GM12801 (cell line): ENCODE measurements around the gene GSX1.

ENCODE experiments used
- CTCF ChIP-seq: IDR thresholded peaks from one replicate; pipeline ENCODE4 v1.5.1; 2011; ENCODE audit warnings: control low read depth; ENCODE audit not compliant: insufficient read length; ENCODE audit errors: extremely low read depth

GSX1 gene

DNA sequence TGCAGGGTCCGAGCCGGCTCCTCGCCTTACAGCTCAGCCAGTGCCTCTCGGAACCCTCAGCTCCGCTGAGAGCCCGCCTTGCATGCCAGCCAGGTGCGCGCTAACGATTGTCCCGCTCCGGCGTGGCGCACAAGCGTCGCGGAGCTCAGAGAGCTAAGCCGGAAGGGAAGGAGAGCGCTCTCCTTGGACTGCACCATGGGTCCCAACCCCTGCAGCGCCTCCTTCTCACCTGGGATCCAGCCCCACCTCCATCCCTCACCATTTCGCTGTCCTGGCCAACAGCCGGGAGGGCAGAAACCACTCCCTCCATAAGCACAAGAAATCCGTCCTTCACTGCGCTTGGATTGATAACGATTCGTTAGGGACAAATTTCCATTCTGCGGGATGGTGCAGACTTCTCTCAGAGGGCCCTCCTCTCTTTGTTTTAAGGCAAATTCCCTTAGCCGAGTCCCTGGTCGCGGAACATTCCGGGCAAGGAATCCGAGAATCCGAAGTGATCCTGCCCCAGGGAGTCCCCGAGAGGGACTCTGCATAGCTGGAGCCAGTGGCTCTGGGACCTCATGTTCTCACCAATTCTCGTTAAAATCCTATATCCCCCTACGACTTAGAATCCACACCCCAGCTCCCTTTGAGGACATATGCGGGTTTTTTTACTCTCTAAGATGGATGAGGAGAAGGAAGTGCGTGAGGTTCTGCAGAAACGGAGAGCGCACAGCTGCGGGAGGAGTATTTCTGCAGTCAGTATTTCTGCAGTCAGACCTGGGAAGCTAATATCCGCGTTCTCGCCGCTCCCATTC, 2.8 kb downstream of the GSX1 start:
- TF ChIP-seq CTCF, result no peak

- TF ChIP-seq CTCF, result no peak
These were observed 3.4 kb downstream of the GSX1 start for GRCh38 chr13:27795718-27796019.

GRCh38 chr13:27796544-27797227, 4.4 kb downstream of the GSX1 start:
- no peak for TF ChIP-seq CTCF

DNA sequence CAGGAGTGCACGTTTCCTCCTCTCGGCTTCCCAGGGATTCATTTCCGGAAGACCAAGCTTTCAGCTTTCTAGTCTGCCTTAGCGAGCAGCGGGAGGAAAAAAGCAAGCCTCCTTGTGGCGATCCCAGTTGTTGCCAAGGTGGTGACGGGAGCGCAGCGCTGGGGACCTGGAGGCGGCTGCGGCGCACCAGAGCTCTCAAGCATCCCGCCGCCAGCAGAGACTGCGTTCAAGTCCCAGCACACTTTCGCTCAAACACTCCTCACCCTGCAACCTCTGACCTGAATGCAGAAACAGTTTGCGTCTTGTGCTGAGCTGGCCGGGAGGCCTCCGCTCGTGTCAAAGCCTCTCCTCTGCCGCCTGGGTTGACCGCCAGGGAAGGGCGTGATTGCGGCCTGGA, 4.9 kb downstream of the GSX1 start:
- TF ChIP-seq CTCF, result no peak

GRCh38 chr13:27806744-27807387, 14.6 kb downstream of the GSX1 start:
- no peak for TF ChIP-seq CTCF

DNA sequence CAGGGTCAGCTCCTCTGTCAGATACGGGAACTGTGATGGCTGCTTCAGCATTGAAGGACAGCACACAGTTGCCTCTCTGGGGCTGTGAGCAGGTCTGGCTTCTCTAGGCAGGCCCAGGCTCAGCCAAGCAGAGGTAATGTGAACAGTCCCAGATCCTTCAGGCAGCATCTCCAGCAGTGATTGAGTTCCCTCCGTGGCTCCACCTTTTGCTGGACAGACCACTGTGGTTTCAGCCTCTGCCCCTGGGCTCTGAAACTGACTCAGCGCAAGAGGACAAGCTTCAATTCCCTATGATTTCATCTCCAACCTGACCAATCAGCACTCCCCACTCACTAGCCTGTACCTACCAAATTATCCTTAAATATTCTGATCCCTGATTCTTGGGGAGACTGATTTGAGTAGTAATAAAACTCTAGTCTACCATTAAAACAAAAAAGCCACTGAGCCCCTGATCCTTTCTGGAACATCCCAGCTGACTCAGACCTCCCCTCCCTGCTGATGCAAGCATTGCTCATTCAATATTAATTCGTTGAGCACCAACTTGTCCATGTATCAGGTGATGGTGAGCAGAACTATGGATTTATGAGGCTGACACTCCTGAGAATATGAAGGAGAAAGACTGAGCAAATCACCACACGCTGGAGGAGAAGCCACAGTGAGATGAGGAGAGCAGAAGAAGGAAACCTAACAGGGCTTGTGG, 16.7 kb downstream of the GSX1 start:
- no peak for TF ChIP-seq CTCF

- TF ChIP-seq CTCF, result no peak
These were observed 17.7 kb downstream of the GSX1 start for GRCh38 chr13:27810009-27810408.
